NCI-H510A treated with DMSO at 0.1 percent for 48 hours (cell line): ENCODE measurements around the gene DIP2C.
A peak's percentile ranks its signal among the peaks of the same experiment; 100 is the strongest.
"Not testable (repeated sequence)": the region's sequence is repeated elsewhere in the genome, so short reads cannot be mapped to it uniquely, and the experiment has no call there.

Experiments used
- DNase-seq: peaks from one replicate; lab custom pipeline; 2025; lab: John Stamatoyannopoulos, UW

Gene DIP2C

GRCh38 chr10:517872-518475 is 171.5 kb downstream of the DIP2C start:
- DNase-seq = no peak

GRCh38 chr10:517241-517830 is 172.1 kb downstream of the DIP2C start:
- no peak for DNase-seq

GRCh38 chr10:516764-517163 is 172.7 kb downstream of the DIP2C start:
- no peak for DNase-seq

GRCh38 chr10:515674-516073 is 173.8 kb downstream of the DIP2C start:
- DNase-seq = no peak

GRCh38 chr10:514137-514671 is 175.3 kb downstream of the DIP2C start:
- peak; percentile 93 for DNase-seq

GRCh38 chr10:513393-513792 is 176.1 kb downstream of the DIP2C start:
- no peak for DNase-seq

- not testable (repeated sequence) for DNase-seq
These were observed 176.8 kb downstream of the DIP2C start for GRCh38 chr10:512661-513060.

- no peak for DNase-seq
These were observed 177.6 kb downstream of the DIP2C start for GRCh38 chr10:511849-512191.

- DNase-seq = peak; percentile 90
These were observed 178.2 kb downstream of the DIP2C start for GRCh38 chr10:511101-511848.

GRCh38 chr10:510415-510881 is 179.0 kb downstream of the DIP2C start:
- DNase-seq = peak; percentile 30

GRCh38 chr10:509361-510102 is 179.9 kb downstream of the DIP2C start:
- no peak for DNase-seq

GRCh38 chr10:508726-509125 is 180.7 kb downstream of the DIP2C start:
- DNase-seq = no peak

- no peak for DNase-seq
These were observed 181.5 kb downstream of the DIP2C start for GRCh38 chr10:507908-508444.

- DNase-seq = no peak
These were observed 182.1 kb downstream of the DIP2C start for GRCh38 chr10:507355-507699.

GRCh38 chr10:506451-507354 is 182.8 kb downstream of the DIP2C start:
- DNase-seq = no peak

- DNase-seq = peak; percentile 17
These were observed 184.0 kb downstream of the DIP2C start for GRCh38 chr10:505419-505818.

- DNase-seq = no peak
These were observed 184.7 kb downstream of the DIP2C start for GRCh38 chr10:504806-505205.

- DNase-seq = no peak
These were observed 185.3 kb downstream of the DIP2C start for GRCh38 chr10:504121-504611.

- DNase-seq = peak; percentile 47
These were observed 187.9 kb downstream of the DIP2C start for GRCh38 chr10:501596-501995.

- no peak for DNase-seq
These were observed 188.6 kb downstream of the DIP2C start for GRCh38 chr10:500876-501275.

GRCh38 chr10:499991-500390 is 189.5 kb downstream of the DIP2C start:
- no peak for DNase-seq
